NB4 (cell line): ENCODE measurements around the gene CLSTN1.

Experiments
- MAX ChIP-seq: IDR thresholded peaks from 2 replicates; pipeline ENCODE4 v1.6.1; 2011; ENCODE audit warnings: low read depth, low read length
- POLR2A ChIP-seq: IDR thresholded peaks from 2 replicates; pipeline ENCODE4 v1.6.1; 2011; ENCODE audit warnings: mild to moderate bottlenecking; ENCODE audit not compliant: insufficient read length; ENCODE audit errors: extremely low read depth

DNA sequence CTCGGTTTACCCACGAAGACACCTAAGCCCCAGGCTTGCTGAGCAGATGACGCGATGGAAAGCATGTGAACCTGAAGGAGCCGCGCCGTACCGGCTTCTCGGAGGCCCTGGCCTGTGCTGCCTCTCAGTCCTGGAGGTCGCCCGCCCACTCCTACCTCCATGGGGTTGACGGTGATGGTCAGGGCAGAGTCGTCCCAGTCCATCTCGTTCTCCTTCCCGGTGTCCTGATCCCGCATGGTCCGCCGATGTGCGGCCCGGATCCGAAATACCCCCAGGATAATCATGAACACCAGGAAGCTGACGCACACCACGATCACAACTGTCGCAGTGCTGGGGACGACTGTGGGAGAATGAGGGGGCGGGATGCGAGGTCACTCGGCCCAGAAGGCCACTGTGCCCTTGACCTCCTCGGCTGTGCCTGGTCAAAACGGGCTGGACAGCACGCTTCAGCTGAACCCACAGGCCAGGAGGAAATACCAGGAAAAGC is 92.7 kb downstream of the CLSTN1 start:
- TF ChIP-seq MAX (no peak), POLR2A (no peak)
